H1 (cell line): Measurements from ENCODE around the gene UBE2V1.
"Not testable (repeated sequence)": the region's sequence is repeated elsewhere in the genome, so short reads cannot be mapped to it uniquely, and the experiment has no call there.

Experiments used
- ASH2L ChIP-seq: fragments of 200-600, 300-600 bp; sonication (generic); IDR thresholded peaks from one replicate; pipeline ENCODE4 v1.7.1; 2017; ENCODE audit warnings: low read length
- BCL11A ChIP-seq, 2 experiments: IDR thresholded peaks; one replicate each; pipeline ENCODE4 v1.6.1; 2011; ENCODE audit warnings: low read depth in 2 of 2, low read length in 2 of 2, mild to moderate bottlenecking in 2 of 2
- CREB1 ChIP-seq: IDR thresholded peaks from 2 replicates; pipeline ENCODE4 v1.6.1; 2012; ENCODE audit warnings: inconsistent platforms
- CTCF ChIP-seq, 3 experiments: IDR thresholded peaks; 1 replicate in 2 of 3; 2 replicates in 1 of 3; pipeline versions ENCODE4 v1.5.1 to v1.6.1; 2011; ENCODE audit warnings: low read length in 3 of 3, mild to moderate bottlenecking in 3 of 3, inconsistent platforms in 2 of 3, low read depth in 1 of 3, moderate library complexity in 1 of 3; ENCODE audit not compliant: insufficient read depth in 1 of 3; ENCODE audit errors: control extremely low read depth in 1 of 3
- EP300 ChIP-seq, 2 experiments: IDR thresholded peaks; 1 replicate in 1 of 2; 2 replicates in 1 of 2; pipeline ENCODE4 v1.6.1; 2011 to 2012; ENCODE audit warnings: low read depth in 2 of 2, low read length in 2 of 2, mild to moderate bottlenecking in 2 of 2, borderline replicate concordance in 1 of 2, inconsistent platforms in 1 of 2, moderate library complexity in 1 of 2
- EZH2 ChIP-seq: fragments of 200-600 bp; sonication (generic); IDR thresholded peaks from 2 replicates; pipeline ENCODE4 v1.7.1; 2012; ENCODE audit warnings: low read depth, mild to moderate bottlenecking, moderate library complexity, low read length, inconsistent platforms; ENCODE audit not compliant: severe bottlenecking
- MAX ChIP-seq: IDR thresholded peaks from 2 replicates; pipeline ENCODE4 v1.6.1; 2012; ENCODE audit warnings: inconsistent platforms
- PHF8 ChIP-seq: fragments of 200-600 bp; sonication (generic); conservative IDR thresholded peaks from 2 replicates; pipeline ENCODE4 v1.7.1; 2012; ENCODE audit warnings: low read depth, mild to moderate bottlenecking, inconsistent platforms, low read length, moderate library complexity
- POLR2A ChIP-seq, 2 experiments: IDR thresholded peaks; 1 replicate in 1 of 2; 2 replicates in 1 of 2; pipeline ENCODE4 v1.6.1; 2011; ENCODE audit warnings: low read depth in 2 of 2, low read length in 2 of 2, mild to moderate bottlenecking in 2 of 2; ENCODE audit errors: control extremely low read depth in 1 of 2
- POLR2AphosphoS5 ChIP-seq: IDR thresholded peaks from 2 replicates; pipeline ENCODE4 v1.6.1; 2011; ENCODE audit warnings: low read depth, low read length

- TF ChIP-seq PHF8; MAX; POLR2AphosphoS5; EP300 (IDR thresholded peaks at IDR 0.05; ENCODE audit: borderline replicate concordance in 1 of 2, low read depth in 2 of 2, low read length in 2 of 2); BCL11A (IDR thresholded peaks at IDR 0.05; ENCODE audit: low read depth in 2 of 2, low read length in 2 of 2); EZH2; CREB1; CTCF (IDR thresholded peaks at IDR 0.05; ENCODE audit: control extremely low read depth in 1 of 3, insufficient read depth in 1 of 3, low read depth in 1 of 3, low read length in 3 of 3); POLR2A (IDR thresholded peaks at IDR 0.05; ENCODE audit: control extremely low read depth in 1 of 2, low read depth in 2 of 2, low read length in 2 of 2); ASH2L: not testable (repeated sequence)
Measured at GRCh38 chr20:50103464-50104107, 9.4 kb downstream of the UBE2V1 start.
